Stimulated activated CD4-positive, alpha-beta T cell treated with anti-CD3 and anti-CD28 coated beads, Interleukin-1b, Interleukin-23, amount 100 ng/mL, for 24 hours (primary cell): ENCODE data around the gene CR1.
"Not testable (repeated sequence)": the region's sequence is repeated elsewhere in the genome, so short reads cannot be mapped to it uniquely, and the experiment has no call there.

Experiments used
- DNase-seq, 4 experiments: peaks; one replicate each; pipeline ENCODE4 v3.0.0-alpha.2; 2020; ENCODE audit warnings: low read depth in 4 of 4, low spot score in 1 of 4

The CR1 gene

GRCh38 chr1:207495801-207496792 lies at the start of gene CR1:
TSS of gene CR1 (plus strand) at chr1:207496157. CDS start at chr1:207496268, 111 bp downstream.
- peak in 3 of 4 experiments; percentile 5 to 7 (median 7) for DNase-seq

DNA sequence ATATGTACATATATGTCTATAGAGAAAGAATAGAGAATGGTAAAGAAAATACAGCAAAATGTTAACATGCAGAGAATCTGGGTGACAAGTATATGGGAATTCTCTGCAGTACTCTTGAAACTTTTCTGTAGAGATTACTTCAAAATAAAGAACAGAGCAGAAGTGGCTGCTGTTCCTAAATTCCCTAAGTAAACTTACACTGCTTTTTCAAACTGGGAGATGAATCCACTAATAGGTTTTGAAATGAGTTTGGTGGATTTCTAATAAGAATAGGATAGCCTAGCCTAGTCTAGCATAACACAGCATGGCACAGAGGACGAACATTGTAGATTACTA lies 42.3 kb upstream of the CR1 start:
- DNase-seq: no peak

DNA sequence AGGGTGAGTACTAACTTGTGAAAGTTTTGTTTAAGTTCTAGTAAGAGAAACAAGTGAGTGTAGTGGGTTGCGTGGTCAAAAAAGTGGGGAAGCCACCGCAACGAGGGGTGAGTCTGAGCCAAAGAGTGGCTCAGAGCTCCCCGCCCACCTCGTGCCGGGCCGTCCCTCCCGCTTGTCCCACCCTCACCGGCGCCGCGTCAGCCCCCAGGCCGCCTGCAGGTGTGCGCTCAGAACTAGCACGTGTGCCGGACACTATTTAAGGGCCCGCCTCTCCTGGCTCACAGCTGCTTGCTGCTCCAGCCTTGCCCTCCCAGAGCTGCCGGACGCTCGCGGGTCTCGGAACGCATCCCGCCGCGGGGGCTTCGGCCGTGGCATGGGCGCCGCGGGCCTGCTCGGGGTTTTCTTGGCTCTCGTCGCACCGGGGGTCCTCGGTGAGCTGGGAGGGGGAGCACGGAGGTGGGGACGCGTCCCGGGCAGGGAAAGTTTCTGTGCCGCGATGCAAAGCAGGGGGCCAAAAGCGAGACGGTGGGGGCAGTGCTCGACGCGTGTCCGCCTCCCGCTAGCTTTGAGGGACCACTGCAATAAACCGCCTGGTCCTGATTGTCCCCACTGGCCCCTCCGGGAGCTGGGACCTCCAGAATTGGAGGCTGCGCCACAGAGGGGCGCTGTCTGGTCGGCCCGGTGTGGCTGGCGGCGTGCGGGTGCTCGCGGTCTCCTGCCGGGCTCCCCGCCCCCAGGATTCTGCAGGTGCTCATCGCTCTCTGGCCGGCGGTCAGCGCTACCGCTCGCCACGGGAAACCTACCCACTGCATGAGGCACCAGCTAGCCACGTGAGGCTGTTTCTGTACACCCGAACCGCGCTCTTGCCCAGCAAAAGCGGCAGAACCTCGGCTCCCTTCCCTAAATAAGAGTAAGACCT lies 41.7 kb upstream of the CR1 start, which contains the start of gene CR2:
CR2 (plus strand) TSS at position 283 of the 919 bp plus-strand sequence; CDS start at position 374, 91 bp downstream.
- DNase-seq: peak; percentile 3 to 41 (median 22)

DNA sequence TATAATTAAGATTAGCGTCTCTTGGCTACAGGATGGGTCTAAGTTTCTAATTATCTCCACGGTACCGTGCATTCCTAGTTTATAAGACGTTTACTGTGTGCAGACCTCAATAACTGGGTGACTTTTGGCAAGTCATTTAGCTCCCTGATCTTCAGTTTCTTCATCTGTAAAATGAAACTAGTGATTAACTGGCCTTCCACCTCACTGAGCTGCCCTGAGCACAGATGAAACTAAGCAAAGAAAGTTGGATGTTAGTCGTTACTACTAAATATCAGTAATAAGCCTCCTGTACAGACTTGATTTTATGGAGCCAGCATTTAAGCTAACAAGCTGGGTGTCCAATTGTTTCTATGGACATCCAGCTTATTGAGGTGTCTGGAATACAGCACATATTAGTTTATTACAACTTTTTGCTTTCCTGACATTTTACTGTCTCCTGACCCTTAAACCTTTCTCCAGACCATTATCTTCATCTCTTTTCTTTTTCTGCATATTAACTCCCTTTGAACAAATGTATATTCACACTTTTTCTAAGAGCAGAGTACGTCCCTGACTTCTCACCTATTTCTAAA lies 40.7 kb upstream of the CR1 start:
- no peak for DNase-seq

- DNase-seq: no peak
These were observed 37.5 kb upstream of the CR1 start for GRCh38 chr1:207458414-207458813.

GRCh38 chr1:207459008-207459407 lies 36.9 kb upstream of the CR1 start:
- no peak for DNase-seq

GRCh38 chr1:207461649-207462048 lies 34.3 kb upstream of the CR1 start:
- DNase-seq: no peak

- DNase-seq: no peak
These were observed 33.4 kb upstream of the CR1 start for GRCh38 chr1:207462535-207462934.

GRCh38 chr1:207463021-207463420 lies 32.9 kb upstream of the CR1 start:
- DNase-seq: no peak

DNA sequence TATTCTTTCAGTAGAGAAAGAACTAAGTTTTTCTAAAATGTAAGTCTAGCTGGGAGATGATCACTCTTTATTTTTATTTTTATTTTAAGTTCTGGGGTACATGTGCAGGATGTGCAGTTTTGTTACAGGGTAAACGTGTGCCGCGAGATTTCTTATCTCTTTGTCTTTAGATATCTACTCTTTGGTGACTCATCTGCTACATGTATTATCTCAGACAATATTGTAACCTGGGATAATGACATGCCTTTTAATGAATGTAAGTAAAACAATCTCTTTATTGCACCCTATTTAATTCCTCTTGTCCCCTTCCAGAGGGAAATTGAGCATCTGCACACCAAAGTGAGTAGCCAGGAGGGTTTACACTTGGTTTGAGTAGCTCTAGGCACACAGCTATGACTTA lies 32.4 kb upstream of the CR1 start:
- DNase-seq: no peak

GRCh38 chr1:207470927-207471326 lies 25.0 kb upstream of the CR1 start:
- no peak for DNase-seq

DNA sequence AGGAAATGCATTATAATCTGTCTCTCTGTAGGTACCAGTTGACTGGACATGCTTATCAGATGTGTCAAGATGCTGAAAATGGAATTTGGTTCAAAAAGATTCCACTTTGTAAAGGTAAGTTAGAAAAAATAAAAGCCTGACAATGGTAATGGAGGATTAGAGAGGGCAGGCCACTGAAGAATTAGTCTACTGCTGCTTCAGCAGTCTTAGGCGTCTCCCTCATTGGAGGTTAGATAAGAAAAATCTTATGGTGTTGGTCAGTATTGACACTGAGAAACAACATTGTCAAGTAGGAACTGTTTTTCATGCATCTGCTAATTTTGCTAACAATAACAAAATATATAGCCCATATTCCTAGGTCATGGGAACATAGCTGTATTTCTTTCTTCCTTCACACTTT lies 21.7 kb upstream of the CR1 start:
- DNase-seq: no peak

DNA sequence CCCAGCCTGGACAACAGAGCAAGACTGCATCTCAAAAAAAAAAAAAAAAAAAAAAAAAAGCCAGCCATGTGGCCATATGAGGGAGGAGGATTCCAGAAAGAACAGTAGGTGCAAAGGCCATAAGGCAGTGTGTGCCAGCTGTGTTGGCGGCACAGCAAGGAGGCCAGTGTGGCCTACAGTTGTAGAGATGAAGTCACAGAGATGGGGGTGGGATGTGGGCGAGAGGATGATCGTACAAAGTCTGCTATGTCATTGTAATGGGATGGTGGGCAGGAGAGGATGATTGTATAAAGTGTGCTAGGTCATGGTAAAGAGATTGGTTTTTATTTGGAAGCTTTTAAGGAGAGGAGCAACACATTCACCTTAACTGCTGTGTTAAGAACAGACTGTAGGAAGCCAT lies 9.8 kb upstream of the CR1 start:
- no peak for DNase-seq

- no peak for DNase-seq
These were observed 8.3 kb upstream of the CR1 start for GRCh38 chr1:207487636-207488035.

GRCh38 chr1:207493212-207493611 lies 2.7 kb upstream of the CR1 start:
- DNase-seq: no peak

- DNase-seq: no peak
These were observed 1.8 kb upstream of the CR1 start for GRCh38 chr1:207494171-207494570.

GRCh38 chr1:207495281-207495680 lies 676 bp upstream of the CR1 start:
- not testable (repeated sequence) for DNase-seq

GRCh38 chr1:207497941-207498340 lies 2.0 kb downstream of the CR1 start:
- DNase-seq: no peak

DNA sequence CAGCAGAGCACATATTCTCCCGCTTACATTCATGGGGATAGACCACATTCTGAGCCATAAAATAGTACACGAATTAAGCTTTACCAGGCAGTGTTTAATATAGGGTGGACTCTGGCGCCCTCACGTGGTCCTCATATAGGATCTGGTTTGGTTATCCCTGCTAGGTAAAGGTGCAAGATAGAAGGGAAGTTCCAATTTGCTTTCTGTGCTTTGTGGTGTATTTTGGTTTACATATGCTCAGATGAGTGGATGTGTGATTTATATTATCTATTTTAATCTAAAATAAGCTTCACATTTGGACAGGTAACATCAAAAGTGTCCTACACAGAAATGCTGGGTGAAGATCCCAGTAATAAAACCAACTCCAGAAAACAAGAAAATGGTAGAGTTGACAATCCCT lies 3.6 kb downstream of the CR1 start:
- peak; percentile 21 to 50 (median 32) for DNase-seq

- no peak for DNase-seq
These were observed 4.3 kb downstream of the CR1 start for GRCh38 chr1:207500306-207500705.

GRCh38 chr1:207501071-207501470 lies 5.1 kb downstream of the CR1 start:
- DNase-seq: no peak
